ENCODE measurements around the gene TCOF1.

TCOF1 gene

DNA sequence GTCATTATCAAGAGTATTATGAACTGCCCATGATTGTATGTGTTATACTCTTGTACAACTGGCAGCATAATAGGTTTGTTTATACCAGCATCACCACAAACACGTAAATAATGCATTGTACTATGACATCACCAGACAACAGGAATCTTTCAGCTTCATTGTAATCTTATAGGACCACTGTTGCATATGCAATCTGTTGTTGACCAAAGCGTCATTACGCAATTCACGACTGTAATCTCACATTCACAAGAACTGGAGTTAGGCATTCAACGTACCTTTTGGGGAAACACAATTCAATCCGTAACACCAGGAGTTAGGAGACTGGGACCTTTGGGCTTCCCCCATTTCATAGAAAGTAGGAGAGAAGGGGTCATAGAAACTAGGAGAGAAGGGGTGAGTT lies 34.4 kb upstream of the TCOF1 start:
- DNase-seq: no peak

GRCh38 chr5:150323819-150324218 lies 33.7 kb upstream of the TCOF1 start:
- DNase-seq: no peak

- DNase-seq: no peak
These were observed 32.1 kb upstream of the TCOF1 start for GRCh38 chr5:150325426-150325825.

GRCh38 chr5:150326707-150327106 lies 30.8 kb upstream of the TCOF1 start:
- no peak for DNase-seq

DNA sequence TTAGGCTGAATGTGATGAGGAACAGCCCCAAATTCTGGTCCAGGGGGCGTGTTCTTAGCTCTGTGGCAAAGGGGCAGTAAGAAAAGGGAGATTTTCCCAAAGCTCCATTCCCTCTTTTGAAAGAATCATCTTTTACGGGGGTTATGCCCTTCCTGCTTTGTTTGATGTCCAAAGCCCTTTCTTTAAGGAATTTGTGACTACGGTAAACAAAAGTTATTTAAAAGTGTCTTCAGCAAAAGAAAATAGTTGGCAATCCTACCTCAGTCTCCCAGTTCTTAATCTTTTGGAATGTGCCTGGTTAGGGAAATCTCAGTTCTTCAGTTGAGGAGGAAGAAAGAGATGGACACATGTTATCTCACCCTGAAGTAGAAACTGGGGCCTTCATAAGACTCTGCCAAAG lies 30.4 kb upstream of the TCOF1 start:
- DNase-seq: no peak

GRCh38 chr5:150328515-150328914 lies 29.0 kb upstream of the TCOF1 start:
- DNase-seq: no peak

DNA sequence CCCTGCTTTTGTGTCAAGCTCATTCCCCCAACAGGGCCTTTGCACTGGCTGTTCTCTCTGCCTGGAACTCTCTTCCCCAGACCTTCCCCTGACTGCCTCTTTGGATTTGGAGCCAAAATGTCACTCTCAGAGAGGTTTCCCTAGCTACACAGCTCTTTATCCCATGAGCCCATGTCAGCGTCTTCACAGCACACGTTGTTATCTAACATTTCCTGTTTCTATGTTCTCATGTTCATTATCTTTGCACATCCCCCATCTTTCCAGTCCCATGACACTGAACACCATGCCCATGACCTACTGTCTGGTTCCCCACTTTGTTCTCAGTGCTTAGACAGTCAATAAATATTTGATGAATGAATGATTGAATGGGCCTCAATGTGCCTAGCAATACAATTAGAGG lies 28.5 kb upstream of the TCOF1 start:
- no peak for DNase-seq

GRCh38 chr5:150329881-150330876 lies 27.3 kb upstream of the TCOF1 start:
- DNase-seq: no peak

GRCh38 chr5:150333400-150333799 lies 24.1 kb upstream of the TCOF1 start:
- no peak for DNase-seq

DNA sequence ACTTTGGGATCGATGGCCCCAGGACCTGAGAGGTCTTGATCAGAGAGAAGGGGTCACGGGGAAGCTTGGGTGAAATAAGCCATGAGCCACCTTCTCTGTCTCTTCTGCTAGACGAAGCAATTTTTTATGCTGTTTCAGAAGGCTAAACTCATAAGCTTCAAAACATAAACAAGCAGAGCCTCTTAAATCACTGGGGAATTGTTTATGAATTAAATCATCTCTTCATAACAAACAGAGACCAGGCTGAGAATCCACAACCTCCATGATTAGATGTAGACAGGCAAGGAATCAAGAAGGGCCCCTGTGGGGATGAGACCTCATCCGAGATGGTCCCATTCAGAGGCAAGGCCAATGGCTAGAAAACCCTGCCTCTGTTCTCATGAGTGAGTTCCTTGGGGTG lies 21.7 kb upstream of the TCOF1 start:
- DNase-seq: no peak

DNA sequence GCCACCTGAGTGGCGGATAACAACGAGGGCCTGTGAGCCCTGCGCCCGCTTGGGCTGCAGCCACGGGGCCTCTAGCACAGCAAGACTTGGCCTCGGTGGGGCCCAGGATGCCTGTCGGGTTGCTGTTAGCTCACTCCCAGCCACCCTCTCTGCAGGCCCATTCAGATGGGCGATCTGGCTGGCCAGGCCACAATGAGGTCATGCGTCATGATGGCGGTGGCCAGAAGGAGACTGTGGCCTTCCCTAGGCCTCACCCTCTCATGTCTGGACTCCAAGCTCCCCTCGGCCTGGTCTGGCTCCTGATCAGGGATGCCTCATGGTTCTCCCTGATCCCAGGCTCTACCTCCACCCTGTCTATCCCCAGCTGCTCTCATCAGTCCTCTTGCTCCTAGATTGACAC lies 19.0 kb upstream of the TCOF1 start:
- peak; percentile 20 for DNase-seq

- peak; percentile 77 for DNase-seq
These were observed 18.3 kb upstream of the TCOF1 start for GRCh38 chr5:150339165-150339564.

DNA sequence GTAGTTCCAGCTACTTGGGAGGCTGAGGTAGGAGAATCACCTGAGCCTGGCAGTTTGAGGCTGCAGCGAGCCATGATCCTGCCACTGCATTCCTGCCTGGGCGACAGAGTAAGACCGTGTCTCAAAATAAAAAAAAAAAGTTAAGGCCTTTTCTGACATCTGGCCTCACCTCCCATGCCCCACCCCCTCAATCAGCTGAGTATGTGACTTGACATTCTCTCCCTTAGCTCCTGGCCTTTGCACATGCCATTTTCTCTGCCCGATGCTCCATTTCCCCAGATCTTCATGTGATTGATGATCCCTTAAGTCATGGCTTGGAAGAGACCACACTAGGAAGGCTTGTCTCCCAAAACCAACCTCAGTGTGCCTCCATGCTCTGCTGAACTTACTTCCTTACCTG lies 17.7 kb upstream of the TCOF1 start:
- no peak for DNase-seq

DNA sequence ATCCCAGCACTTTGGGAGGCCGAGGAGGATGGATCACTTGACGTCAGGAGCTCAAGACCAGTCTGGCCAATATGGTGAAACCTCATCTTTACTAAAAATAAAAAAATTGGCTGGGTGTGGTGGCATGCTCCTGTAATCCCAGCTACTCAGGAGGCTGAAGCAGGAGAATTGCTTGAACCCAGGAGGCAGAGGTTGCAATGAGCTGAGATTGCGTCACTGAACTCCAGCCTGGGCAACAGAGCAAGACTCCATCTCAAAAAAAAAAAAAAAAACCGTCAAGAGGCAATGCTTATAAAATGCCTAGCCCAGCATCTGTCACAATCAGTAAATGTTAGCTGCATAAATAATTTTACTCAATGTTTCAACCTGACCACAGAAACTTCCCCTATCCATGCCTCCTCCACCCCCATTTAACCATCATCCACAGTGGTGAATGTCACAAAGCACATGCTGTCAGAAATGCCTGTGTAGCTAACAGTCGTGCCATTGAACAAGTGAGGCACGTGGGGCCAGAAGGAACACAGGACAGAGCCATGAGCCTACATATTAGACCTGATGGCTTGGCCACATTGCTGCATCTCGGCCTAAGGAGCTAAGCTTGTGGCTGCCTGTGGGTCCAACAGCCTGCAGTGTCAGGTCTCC lies 16.8 kb upstream of the TCOF1 start:
- peak; percentile 51 for DNase-seq

GRCh38 chr5:150341331-150341730 lies 16.2 kb upstream of the TCOF1 start:
- DNase-seq: no peak

DNA sequence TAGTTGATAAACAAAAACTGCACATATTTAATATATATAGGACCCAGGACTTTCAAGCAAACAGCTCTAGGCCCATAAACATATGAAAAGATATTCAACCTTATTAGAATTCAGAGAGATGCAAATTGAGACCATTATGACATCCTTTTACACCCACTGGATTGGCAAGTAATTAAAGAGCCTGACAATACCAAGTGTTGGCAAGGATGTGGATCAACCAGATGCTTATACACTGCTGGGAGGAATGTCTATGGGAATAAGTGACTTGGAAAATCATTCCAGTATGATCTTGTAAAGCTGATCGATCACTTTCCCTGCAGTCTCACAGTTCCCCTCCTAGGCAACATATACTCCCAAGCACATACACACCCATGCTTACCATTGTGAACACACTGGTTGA lies 15.5 kb upstream of the TCOF1 start:
- DNase-seq: no peak

- peak; percentile 41 for DNase-seq
These were observed 14.9 kb upstream of the TCOF1 start for GRCh38 chr5:150342583-150342982.

DNA sequence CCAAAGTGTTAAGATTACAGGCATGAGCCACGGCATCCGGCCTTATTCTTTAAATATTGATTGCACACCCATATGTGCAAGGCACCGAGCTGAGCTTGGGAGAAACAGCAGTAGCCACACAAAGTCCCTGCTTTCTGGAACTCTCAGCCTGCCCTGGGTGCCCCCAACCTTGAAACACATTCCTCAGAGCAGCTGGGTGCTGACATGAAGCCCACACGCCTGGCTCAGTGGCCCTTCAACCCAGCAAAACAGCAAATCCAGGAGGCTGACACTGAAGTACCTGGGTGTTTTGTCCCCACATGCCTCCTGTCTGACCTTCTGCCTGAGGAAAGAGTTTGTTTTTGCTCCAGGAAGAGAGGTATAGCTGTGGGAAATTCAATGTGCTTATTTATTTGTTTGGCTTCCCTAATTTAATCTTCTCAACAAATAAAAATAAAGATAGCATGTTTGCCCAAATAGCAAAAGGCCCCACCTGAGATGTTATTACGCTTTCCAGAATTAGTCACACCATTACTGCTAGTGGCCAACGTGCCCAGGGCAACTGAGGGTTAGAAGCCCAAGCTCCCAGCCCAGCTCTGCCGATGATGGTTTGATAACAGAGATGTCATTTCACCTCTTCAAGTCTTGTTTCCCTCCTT lies 13.4 kb upstream of the TCOF1 start:
- DNase-seq: no peak

GRCh38 chr5:150345716-150346115 lies 11.8 kb upstream of the TCOF1 start:
- DNase-seq: peak; percentile 64

- no peak for DNase-seq
These were observed 10.9 kb upstream of the TCOF1 start for GRCh38 chr5:150346592-150346991.

DNA sequence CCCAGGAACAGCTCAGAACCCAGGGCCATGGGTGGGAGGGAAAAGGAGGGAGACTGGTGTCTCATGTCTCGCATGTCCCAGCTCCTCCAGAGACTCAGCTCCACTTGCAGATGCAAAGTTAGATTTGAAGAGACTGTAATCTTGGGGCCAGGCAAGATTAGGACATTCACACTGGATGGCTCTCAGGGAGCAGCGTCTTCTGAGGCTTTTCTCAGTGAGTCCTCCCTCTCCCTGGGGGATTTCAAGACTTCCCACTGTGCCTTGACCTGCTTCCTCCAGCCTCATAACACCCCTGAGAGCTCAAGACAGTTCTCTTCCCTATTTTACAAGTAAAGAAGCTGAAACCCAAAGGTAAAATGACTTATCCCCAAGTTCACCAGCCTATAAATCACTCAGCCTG lies 10.5 kb upstream of the TCOF1 start:
- no peak for DNase-seq

GRCh38 chr5:150347451-150347850 lies 10.0 kb upstream of the TCOF1 start:
- no peak for DNase-seq

GRCh38 chr5:150349681-150350275 lies 7.7 kb upstream of the TCOF1 start:
- DNase-seq: no peak
